Esophagus squamous epithelium (tissue), 4 donors: Measurements from ENCODE around the gene FAM149B1.

Experiments used
- CTCF ChIP-seq, 6 experiments: fragments of 450-650 bp in 4 of 6; fragments of 200-600 bp in 2 of 6; sonication (generic) in 2 of 6; IDR thresholded peaks; one replicate each; pipeline ENCODE4 v1.5.1; 2016 to 2019; ENCODE audit warnings: antibody characterized with exemption in 6 of 6, mild to moderate bottlenecking in 4 of 6, moderate library complexity in 4 of 6
- POLR2A ChIP-seq, 4 donors: fragments of 450-650 bp; IDR thresholded peaks; one replicate each; pipeline ENCODE4 v1.6.1; 2017; ENCODE audit warnings: antibody characterized with exemption in 4 of 4, mild to moderate bottlenecking in 4 of 4, moderate library complexity in 3 of 4

GRCh38 chr10:73139251-73139650 is 28.7 kb upstream of the FAM149B1 start:
- TF ChIP-seq CTCF (IDR thresholded peaks at IDR 0.05): no peak
- no peak for TF ChIP-seq POLR2A (IDR thresholded peaks at IDR 0.05)
